B cell (primary cell): ENCODE measurements around the gene DHRS7B. TPM values are rescaled to one million over a fixed set of nuclear protein-coding genes. Genes with fewer than 3 reads are reported as not detected.

Source experiments
- ATAC-seq: fragments of 200-7000 bp; cut with Tn5 transposase; one replicate; pipeline ENCODE4 v1.10.0; 2021; ENCODE audit warnings: low read depth, mild to moderate bottlenecking, moderate number of reproducible peaks, moderate library complexity
- CTCF ChIA-PET: fragments of 350-600 bp; sonication (Branson Sonifier 250); formaldehyde crosslinking; loops from one replicate; lab custom pipeline; 2021; ENCODE audit warnings: antibody characterized with exemption, inconsistent platforms; lab: Charles Lee
- POLR2A ChIA-PET: fragments of 350-600 bp; sonication (Branson Sonifier 250); formaldehyde crosslinking; loops from one replicate; lab custom pipeline; 2021; ENCODE audit warnings: antibody characterized with exemption; lab: Charles Lee
- DNase-seq: peaks from one replicate; pipeline ENCODE4 v3.0.0; 2013
- H2AFZ ChIP-seq: 2 replicates; pipeline ENCODE4 v1.6.1; 2012; ENCODE audit warnings: mild to moderate bottlenecking, low read depth, low read length; ENCODE audit not compliant: insufficient read depth, poor library complexity, severe bottlenecking
- H3K27ac ChIP-seq, 2 donors: 1 replicate in 1 of 2; 2 replicates in 1 of 2; pipeline ENCODE4 v1.5.1; 2012 to 2013; ENCODE audit warnings: low read length in 2 of 2, mild to moderate bottlenecking in 2 of 2, moderate library complexity in 1 of 2
- H3K27me3 ChIP-seq, 4 experiments: fragments of 200-600 bp in 1 of 4; sonication (generic) in 1 of 4; replicated peaks in 1 of 4; 1 replicate in 2 of 4; 2 replicates in 2 of 4; pipeline versions ENCODE4 v1.6.1 to v1.7.0; 2013 to 2016; ENCODE audit warnings: low read length in 3 of 4, mild to moderate bottlenecking in 2 of 4, mixed read lengths in 1 of 4, moderate library complexity in 1 of 4; ENCODE audit not compliant: insufficient read depth in 4 of 4, control insufficient read depth in 3 of 4; ENCODE audit errors: control extremely low read depth in 1 of 4
- H3K36me3 ChIP-seq, 2 experiments: replicated peaks in 1 of 2; 1 replicate in 1 of 2; 2 replicates in 1 of 2; pipeline versions ENCODE4 v1.6.1 to v1.7.1; 2013; ENCODE audit warnings: low read length in 1 of 2; ENCODE audit not compliant: insufficient read depth in 2 of 2, control insufficient read depth in 1 of 2; ENCODE audit errors: control extremely low read depth in 1 of 2, extremely low read depth in 1 of 2
- H3K4me1 ChIP-seq, 2 donors: fragments of 200-600 bp in 1 of 2; sonication (generic) in 1 of 2; 1 replicate in 1 of 2; 2 replicates in 1 of 2; pipeline versions ENCODE4 v1.5.1 to v1.6.1; 2013 to 2017; ENCODE audit warnings: low read length in 2 of 2; ENCODE audit not compliant: control insufficient read depth in 2 of 2, insufficient read depth in 2 of 2
- H3K4me2 ChIP-seq: replicated peaks from 2 replicates; pipeline ENCODE3; 2012; ENCODE audit warnings: mild to moderate bottlenecking, low read depth, low read length; ENCODE audit not compliant: poor library complexity, severe bottlenecking
- H3K4me3 ChIP-seq, 5 experiments: fragments of 200-600 bp in 1 of 5; sonication (generic) in 1 of 5; 1 replicate in 3 of 5; 2 replicates in 2 of 5; pipeline versions ENCODE4 v1.5.1 to v1.7.0; 2011 to 2016; ENCODE audit warnings: low read length in 4 of 5, mild to moderate bottlenecking in 4 of 5, low read depth in 2 of 5, control low read depth in 1 of 5, moderate library complexity in 1 of 5; ENCODE audit not compliant: insufficient read depth in 1 of 5; ENCODE audit errors: control extremely low read depth in 1 of 5, extremely low read depth in 1 of 5
- H3K79me2 ChIP-seq: fragments of 200-600 bp; sonication (generic); one replicate; pipeline ENCODE4 v1.6.0; 2016; ENCODE audit warnings: low read length; ENCODE audit not compliant: control insufficient read depth, insufficient read depth
- H3K9ac ChIP-seq: fragments of 200-600 bp; sonication (generic); 2 replicates; pipeline ENCODE4 v1.6.1; 2017; ENCODE audit warnings: mild to moderate bottlenecking, low read length, moderate library complexity
- H3K9me3 ChIP-seq, 3 donors: one replicate each; pipeline versions ENCODE4 v1.6.1 to v1.7.1; 2013; ENCODE audit warnings: low read length in 2 of 3; ENCODE audit not compliant: control insufficient read depth in 2 of 3, insufficient read depth in 1 of 3; ENCODE audit errors: control extremely low read depth in 1 of 3
- H4K20me1 ChIP-seq: 2 replicates; pipeline ENCODE4 v1.6.0; 2012; ENCODE audit warnings: mild to moderate bottlenecking, low read length; ENCODE audit not compliant: insufficient read depth, control insufficient read depth, poor library complexity, severe bottlenecking
- H3K27ac Mint-ChIP-seq: one replicate; pipeline ENCODE4 v1.8.0; 2021; ENCODE audit warnings: mixed read lengths
- H3K27me3 Mint-ChIP-seq: one replicate; pipeline ENCODE4 v1.8.0; 2021; ENCODE audit warnings: mixed read lengths
- H3K4me1 Mint-ChIP-seq: one replicate; pipeline ENCODE4 v1.8.0; 2021; ENCODE audit warnings: mixed read lengths
- H3K4me3 Mint-ChIP-seq: one replicate; pipeline ENCODE4 v1.8.0; 2021; ENCODE audit warnings: mixed read lengths
- H3K9me3 Mint-ChIP-seq: one replicate; pipeline ENCODE4 v1.8.0; 2022; ENCODE audit warnings: mixed read lengths; ENCODE audit not compliant: insufficient read depth
- CTCF ChIP-seq: fragments of 200-600 bp; IDR thresholded peaks from one replicate; pipeline ENCODE4 v1.8.0; 2022; ENCODE audit warnings: antibody characterized with exemption, mild to moderate bottlenecking
- EZH2 ChIP-seq: IDR thresholded peaks from 2 replicates; pipeline ENCODE4 v1.6.1; 2012; ENCODE audit warnings: borderline replicate concordance, low read depth, mild to moderate bottlenecking, moderate library complexity, low read length; ENCODE audit not compliant: insufficient read depth, poor library complexity, severe bottlenecking
- WGBS: methylation state at CpG from one replicate; pipeline ENCODE4 v1.1.5; 2013; ENCODE audit warnings: missing lambda C conversion rate; ENCODE audit not compliant: insufficient coverage; 5-methylcytosine and 5-hydroxymethylcytosine counted together
- intact Hi-C: fragments of 100-400 bp; cut with micrococcal nuclease; formaldehyde crosslinking; loops from one replicate; pipeline ENCODE4 v1.10.0; 2022
- polyA plus RNA-seq: library from polyadenylated mRNA; depleted of rRNA; stranded (reverse); fragments of >200 nt; gene quantifications from 2 replicates; pipeline ENCODE4 v1.2.3, GENCODE V29; 2012
- total RNA-seq, 2 donors: library from RNA; stranded (reverse); fragments of 120-200 nt in 1 of 2; gene quantifications; 1 replicate in 1 of 2; 2 replicates in 1 of 2; pipeline versions ENCODE4 v1.2.3 to v1.2.4, GENCODE V29; 2013 to 2022

The DHRS7B gene
- total and polyA plus RNA-seq, 2 donors (not counting 1 experiment from before 2014, with no cell fraction given), result 8.2 to 13.4 TPM

GRCh38 chr17:21108651-21109050 lies 18.1 kb upstream of the DHRS7B start:
- no peaks in the 10 kb centered on the region for H3K36me3 ChIP-seq
- H3K27ac ChIP-seq, result no peak overlapping the region
- no peak overlapping the region for H3K9ac ChIP-seq
- ATAC-seq (no peak), DNase-seq (no peak)
- H3K4me3 ChIP-seq, result no peak overlapping the region
- H3K9me3 Mint-ChIP-seq, result no peaks in the 10 kb centered on the region
- CTCF ChIA-PET, result interaction anchor here (3.1 kb wide), 1 partner anchor 13 kb away, joined by 12 read pairs; no protein-coding TSS in a partner anchor
- POLR2A ChIA-PET, result no interaction called here
- no CpG with 5 or more reads among the region's 3 CpGs for WGBS
- H4K20me1 ChIP-seq, result no peaks in the 10 kb centered on the region
- H3K79me2 ChIP-seq, result no peaks in the 10 kb centered on the region
- no peaks in the 10 kb centered on the region for H3K4me1 ChIP-seq
- no peaks in the 10 kb centered on the region for H3K4me1 Mint-ChIP-seq
- no peak overlapping the region for H3K27ac Mint-ChIP-seq
- no peaks in the 10 kb centered on the region for H3K9me3 ChIP-seq
- no peak overlapping the region for H2AFZ ChIP-seq
- intact Hi-C loops, result no loop called here
- peaks cover 4% of the 10 kb centered on the region for H3K27me3 Mint-ChIP-seq
- H3K4me3 Mint-ChIP-seq, result no peak overlapping the region
- TF ChIP-seq EZH2 (no peak), CTCF (no peak)
- no peak overlapping the region for H3K4me2 ChIP-seq
- no peaks in the 10 kb centered on the region for H3K27me3 ChIP-seq

GRCh38 chr17:21113049-21113690 lies 13.6 kb upstream of the DHRS7B start:
- POLR2A ChIA-PET, result no interaction called here
- Histone ChIP-seq H3K9me3 (no peaks in the 10 kb centered on the region), H4K20me1 (no peaks in the 10 kb centered on the region), H3K79me2 (no peaks in the 10 kb centered on the region), H3K36me3 (no peaks in the 10 kb centered on the region), H3K9ac (no peak overlapping the region), H3K4me3 (no peak overlapping the region), H3K27me3 (peaks cover 0 to 1% (median 0%) of the 10 kb centered on the region in 4 experiments), H3K27ac (no peak overlapping the region), H3K4me2 (no peak overlapping the region), H3K4me1 (no peaks in the 10 kb centered on the region), H2AFZ (no peak overlapping the region)
- Mint-ChIP-seq H3K4me3 (no peak overlapping the region), H3K27ac (no peak overlapping the region), H3K4me1 (no peaks in the 10 kb centered on the region), H3K27me3 (peaks cover 3% of the 10 kb centered on the region), H3K9me3 (no peaks in the 10 kb centered on the region)
- no CpG with 5 or more reads among the region's 5 CpGs for WGBS
- ATAC-seq (no peak), DNase-seq (no peak)
- intact Hi-C loops, result no loop called here
- TF ChIP-seq EZH2, result no peak
- no peak for TF ChIP-seq CTCF
- CTCF ChIA-PET, result interaction anchor here (0.8 kb wide), 1 partner anchor 400 kb away, joined by 5 read pairs; no protein-coding TSS in a partner anchor
